RWPE2 (cell line): ENCODE measurements around the gene KIFC3.

ENCODE experiments used
- ATAC-seq: fragments of 200-7000 bp; cut with Tn5 transposase; 3 replicates; pipeline ENCODE4 v1.9.1; 2021; ENCODE audit warnings: low read depth
- DNase-seq: peaks from one replicate; pipeline ENCODE4 v3.0.0-alpha.2; 2020; ENCODE audit warnings: low spot score
- H3K27ac ChIP-seq: fragments of 450-650 bp; 2 replicates; pipeline ENCODE4 v1.5.1; 2017; ENCODE audit warnings: mild to moderate bottlenecking; ENCODE audit not compliant: poor library complexity, severe bottlenecking
- H3K27me3 ChIP-seq: fragments of 250-450 bp; sonication (Bioruptor Pico); 2 replicates; pipeline ENCODE4 v1.5.1; 2021; ENCODE audit warnings: mild to moderate bottlenecking, moderate library complexity; ENCODE audit not compliant: insufficient read depth, poor library complexity, severe bottlenecking
- H3K36me3 ChIP-seq: fragments of 250-450 bp; sonication (Bioruptor Pico); 2 replicates; pipeline ENCODE4 v1.5.1; 2020; ENCODE audit warnings: low read depth, mild to moderate bottlenecking, moderate library complexity
- H3K4me1 ChIP-seq: fragments of 250-450 bp; sonication (Bioruptor Pico); 2 replicates; pipeline ENCODE4 v1.5.1; 2021; ENCODE audit warnings: mild to moderate bottlenecking, moderate library complexity; ENCODE audit not compliant: insufficient read depth, poor library complexity, severe bottlenecking
- H3K4me3 ChIP-seq: fragments of 250-450 bp; sonication (Bioruptor Pico); 2 replicates; pipeline ENCODE4 v1.5.1; 2021; ENCODE audit warnings: mild to moderate bottlenecking, moderate library complexity; ENCODE audit not compliant: severe bottlenecking
- H3K9me3 ChIP-seq: fragments of 250-450 bp; sonication (Bioruptor Pico); 2 replicates; pipeline ENCODE4 v1.5.1; 2021; ENCODE audit warnings: mild to moderate bottlenecking, moderate library complexity; ENCODE audit not compliant: severe bottlenecking
- CTCF ChIP-seq: fragments of 450-650 bp; IDR thresholded peaks from one replicate; pipeline ENCODE4 v1.5.1; 2017; ENCODE audit warnings: mild to moderate bottlenecking, moderate library complexity; ENCODE audit not compliant: poor library complexity, severe bottlenecking

The KIFC3 gene

DNA sequence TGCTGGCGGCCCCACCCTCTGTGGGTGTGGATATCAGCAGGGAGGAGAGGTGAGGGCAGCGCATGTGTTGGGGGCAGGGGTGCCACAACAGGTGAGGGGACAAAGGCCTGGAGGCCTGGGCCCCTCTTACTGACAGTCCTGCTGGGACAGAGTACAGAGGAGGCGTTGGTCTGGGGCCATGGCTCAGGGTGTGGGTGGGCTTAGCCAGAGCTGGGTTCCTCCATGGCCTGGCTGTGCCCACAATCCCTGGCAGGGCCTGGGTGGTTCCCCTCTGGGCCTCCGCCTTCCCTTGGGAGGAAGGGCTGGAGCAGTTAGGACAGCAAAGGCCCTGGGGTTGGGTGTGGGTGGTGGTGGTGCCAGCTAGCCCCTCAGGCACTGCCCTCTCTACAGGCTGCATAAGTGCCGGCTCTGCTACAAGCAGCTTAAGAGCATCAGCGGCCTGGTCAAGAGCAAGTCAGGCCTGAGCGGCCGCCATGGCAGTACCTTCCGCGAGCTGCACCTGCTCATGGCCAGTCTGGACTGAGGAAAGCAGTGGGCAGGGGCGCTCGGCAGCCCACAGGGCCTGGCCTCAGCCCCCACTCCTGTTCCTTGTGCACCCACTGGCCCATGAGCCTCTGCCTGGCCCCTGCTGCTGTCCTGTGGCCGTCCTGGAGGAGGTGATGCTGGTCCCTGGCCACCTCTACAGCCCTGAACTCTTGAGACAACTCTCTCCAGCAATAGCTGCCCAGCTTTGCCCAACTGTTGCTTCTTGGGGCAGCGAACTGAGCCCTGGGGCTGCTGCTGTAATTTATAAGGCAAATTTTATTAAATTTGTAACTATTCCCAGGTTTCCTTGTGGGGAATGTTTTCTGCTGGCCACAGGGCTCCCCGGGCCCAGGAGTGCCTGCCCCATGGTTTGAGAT lies 45.6 kb downstream of the KIFC3 start:
- Histone ChIP-seq H3K36me3 (peaks cover 33% of the 10 kb centered on the region), H3K27me3 (no peaks in the 10 kb centered on the region), H3K4me1 (no peaks in the 10 kb centered on the region), H3K4me3 (no peak overlapping the region), H3K27ac (no peak overlapping the region), H3K9me3 (no peaks in the 10 kb centered on the region)
- ATAC-seq (no peak), DNase-seq (peak; percentile 60)
- no peak for TF ChIP-seq CTCF

- peak; percentile 61 for DNase-seq
- no peaks in the 10 kb centered on the region for H3K27me3 ChIP-seq
- H3K9me3 ChIP-seq, result no peaks in the 10 kb centered on the region
- peaks cover 33% of the 10 kb centered on the region for H3K36me3 ChIP-seq
- H3K4me1 ChIP-seq, result no peaks in the 10 kb centered on the region
- TF ChIP-seq CTCF, result no peak
- H3K27ac ChIP-seq, result no peak overlapping the region
- H3K4me3 ChIP-seq, result no peak overlapping the region
- ATAC-seq, result no peak
These were observed 46.4 kb downstream of the KIFC3 start for GRCh38 chr16:57755726-57756423.

- Histone ChIP-seq H3K36me3 (peaks cover 31% of the 10 kb centered on the region), H3K9me3 (no peaks in the 10 kb centered on the region)
These were observed 47.1 kb downstream of the KIFC3 start for GRCh38 chr16:57755061-57755684.

GRCh38 chr16:57754354-57755060 lies 47.8 kb downstream of the KIFC3 start:
- Histone ChIP-seq H3K4me3 (no peak overlapping the region), H3K36me3 (peaks cover 24% of the 10 kb centered on the region), H3K27ac (no peak overlapping the region), H3K9me3 (no peaks in the 10 kb centered on the region), H3K27me3 (no peaks in the 10 kb centered on the region), H3K4me1 (no peaks in the 10 kb centered on the region)
- no peak for TF ChIP-seq CTCF
- no peak for ATAC-seq
- peak; percentile 41 for DNase-seq

More at GRCh38 chr16:57755061-57755684, 47.1 kb downstream of the KIFC3 start:
- no peaks in the 10 kb centered on the region for H3K27me3 ChIP-seq
- H3K4me3 ChIP-seq, result no peak overlapping the region
- no peak overlapping the region for H3K27ac ChIP-seq
- ATAC-seq, result no peak
- no peak for TF ChIP-seq CTCF
- DNase-seq, result peak; percentile 69
- H3K4me1 ChIP-seq, result no peaks in the 10 kb centered on the region
